Endothelial cell of umbilical vein (primary cell): ENCODE results near the gene MAST4. TPM values are rescaled to one million over a fixed set of nuclear protein-coding genes. Genes with fewer than 3 reads are reported as not detected.

Source experiments
- BruUV-seq: library from RNA; stranded (reverse); fragments of 400-500 nt; replicated peaks from 2 replicates; lab custom pipeline; 2021; lab: Mats Ljungman, UMichigan
- CTCF ChIA-PET: fragments of 300-600, 350-600 bp; sonication (Branson Sonifier 250); formaldehyde crosslinking; loops from one replicate; lab custom pipeline; 2021; ENCODE audit warnings: antibody characterized with exemption, inconsistent platforms; lab: Charles Lee
- POLR2A ChIA-PET: fragments of 300-600, 350-600 bp; sonication (Branson Sonifier 250); formaldehyde crosslinking; loops from one replicate; lab custom pipeline; 2021; ENCODE audit warnings: antibody characterized with exemption, inconsistent platforms; lab: Charles Lee
- DNase-seq: peaks from one replicate; pipeline ENCODE4 v3.0.0-alpha.2; 2011; ENCODE audit warnings: low read depth, low spot score
- FAIRE-seq: peaks from 2 replicates; lab custom pipeline; 2011; peaks lifted over from hg19 to GRCh38; lab: Jason Lieb, UNC
- H2AFZ ChIP-seq: 2 replicates; pipeline ENCODE4 v1.6.0; 2012; ENCODE audit warnings: low read depth, low read length, control low read depth, inconsistent platforms
- H3K27ac ChIP-seq: 2 replicates; pipeline ENCODE4 v1.5.1; 2011; ENCODE audit warnings: low read depth, mild to moderate bottlenecking, control low read depth, low read length, moderate library complexity; ENCODE audit not compliant: insufficient read depth
- H3K27me3 ChIP-seq, 2 experiments: 2 replicates each; pipeline versions ENCODE4 v1.6.0 to v1.6.1; 2011; ENCODE audit warnings: low read length in 2 of 2, mixed read lengths in 1 of 2; ENCODE audit not compliant: control insufficient read depth in 2 of 2, insufficient read depth in 2 of 2
- H3K36me3 ChIP-seq, 2 experiments: 2 replicates in 1 of 2; 3 replicates in 1 of 2; pipeline ENCODE4 v1.5.1; 2011; ENCODE audit warnings: low read length in 2 of 2, mild to moderate bottlenecking in 1 of 2, moderate library complexity in 1 of 2; ENCODE audit not compliant: control insufficient read depth in 2 of 2, insufficient read depth in 2 of 2; ENCODE audit errors: extremely low read depth in 1 of 2
- H3K4me1 ChIP-seq: 3 replicates; pipeline ENCODE4 v1.5.1; 2011; ENCODE audit warnings: mild to moderate bottlenecking, low read length; ENCODE audit not compliant: control insufficient read depth, insufficient read depth; ENCODE audit errors: extremely low read depth
- H3K4me2 ChIP-seq: 2 replicates; pipeline ENCODE4 v1.6.1; 2011; ENCODE audit warnings: low read length, control low read depth, mixed read lengths; ENCODE audit not compliant: insufficient read depth
- H3K4me3 ChIP-seq, 3 experiments: fragments of 200-600 bp in 1 of 3; sonication (generic), shearing (Covaris generic) in 1 of 3; replicated peaks in 1 of 3; 2 replicates each; pipeline ENCODE4 v1.5.1; 2011 to 2016; ENCODE audit warnings: control low read depth in 3 of 3, low read length in 3 of 3, mild to moderate bottlenecking in 2 of 3, inconsistent platforms in 1 of 3, low read depth in 1 of 3, moderate library complexity in 1 of 3; ENCODE audit not compliant: insufficient read depth in 1 of 3
- H3K79me2 ChIP-seq: 2 replicates; pipeline ENCODE4 v1.6.0; 2012; ENCODE audit warnings: low read length, inconsistent platforms; ENCODE audit not compliant: control insufficient read depth, insufficient read depth
- H3K9ac ChIP-seq: replicated peaks from 2 replicates; pipeline ENCODE3; 2011; ENCODE audit warnings: low read length, control low read depth; ENCODE audit not compliant: insufficient read depth; ENCODE audit errors: extremely low read depth
- H3K9me1 ChIP-seq: replicated peaks from 3 replicates; pipeline ENCODE4 v1.6.0; 2011; ENCODE audit warnings: mild to moderate bottlenecking, low read length; ENCODE audit not compliant: control insufficient read depth, insufficient read depth; ENCODE audit errors: extremely low read depth
- H3K9me3 ChIP-seq: replicated peaks from 2 replicates; pipeline ENCODE4 v1.5.1; 2012; ENCODE audit warnings: low read length, inconsistent platforms; ENCODE audit not compliant: control insufficient read depth, insufficient read depth
- H4K20me1 ChIP-seq: replicated peaks from 2 replicates; pipeline ENCODE3; 2011; ENCODE audit warnings: mild to moderate bottlenecking, low read length; ENCODE audit not compliant: control insufficient read depth, insufficient read depth; ENCODE audit errors: extremely low read depth
- CTCF ChIP-seq, 2 donors: IDR thresholded peaks; 1 replicate in 1 of 2; 2 replicates in 1 of 2; pipeline ENCODE4 v1.5.1; 2011; ENCODE audit warnings: low read length in 2 of 2, mild to moderate bottlenecking in 2 of 2, moderate library complexity in 2 of 2, control low read depth in 1 of 2, inconsistent platforms in 1 of 2, low read depth in 1 of 2; ENCODE audit not compliant: insufficient read depth in 1 of 2; ENCODE audit errors: extremely low read depth in 1 of 2
- EZH2 ChIP-seq: IDR thresholded peaks from 2 replicates; pipeline ENCODE4 v1.6.1; 2012; ENCODE audit warnings: borderline replicate concordance, low read depth, mild to moderate bottlenecking, moderate library complexity, low read length, inconsistent platforms; ENCODE audit not compliant: severe bottlenecking
- FOS ChIP-seq: IDR thresholded peaks from 2 replicates; pipeline ENCODE4 v1.6.1; 2011; ENCODE audit warnings: mild to moderate bottlenecking, low read length, moderate library complexity, borderline replicate concordance; ENCODE audit not compliant: insufficient read depth
- GATA2 ChIP-seq: IDR thresholded peaks from 2 replicates; pipeline ENCODE4 v1.7.0; 2011; ENCODE audit warnings: low read depth, mild to moderate bottlenecking, moderate library complexity, mixed read lengths, low read length; ENCODE audit not compliant: insufficient read length, insufficient read depth
- JUN ChIP-seq: IDR thresholded peaks from 2 replicates; pipeline ENCODE4 v1.6.1; 2011; ENCODE audit warnings: borderline replicate concordance, low read depth; ENCODE audit not compliant: insufficient read length, insufficient read depth
- MAX ChIP-seq: IDR thresholded peaks from 2 replicates; pipeline ENCODE4 v1.6.1; 2011; ENCODE audit not compliant: insufficient read depth, insufficient read length
- MYC ChIP-seq: IDR thresholded peaks from one replicate; pipeline ENCODE4 v1.6.1; 2011; ENCODE audit warnings: mild to moderate bottlenecking, low read depth, low read length
- POLR2A ChIP-seq: IDR thresholded peaks from 2 replicates; pipeline ENCODE4 v1.6.1; 2012; ENCODE audit warnings: low read depth, mild to moderate bottlenecking, control low read depth, low read length
- POLR2AphosphoS5 ChIP-seq: IDR thresholded peaks from 2 replicates; pipeline ENCODE4 v1.6.1; 2012; ENCODE audit warnings: low read depth, mild to moderate bottlenecking, control low read depth, low read length, moderate library complexity; ENCODE audit not compliant: insufficient read depth
- dilution Hi-C: fragments of 300-500 bp; cut with MboI; formaldehyde crosslinking; loops from one replicate; pipeline ENCODE4 v1.15.0; 2019; ENCODE audit warnings: low sequenced_read_pairs; ENCODE audit not compliant: extremely low pct_ligation_motif_present
- intact Hi-C: fragments of 100-400 bp; cut with micrococcal nuclease; formaldehyde crosslinking; loops from one replicate; pipeline ENCODE4 v1.10.0; 2022
- polyA plus RNA-seq, 4 experiments: library from polyadenylated mRNA; depleted of rRNA in 3 of 4; stranded (reverse) in 3 of 4; unstranded in 1 of 4; fragments of >200 nt; gene quantifications; 2 replicates each; pipeline versions ENCODE4 v1.2.1 to v1.2.3, GENCODE V29; 2011 to 2012; ENCODE audit warnings: missing spikeins in 1 of 4
- total RNA-seq: library from RNA; stranded (reverse); gene quantifications from 2 replicates; pipeline ENCODE4 v1.2.3, GENCODE V29; 2021

The MAST4 gene
- total and polyA plus RNA-seq, 2 donors (not counting 3 experiments of a cell fraction or from before 2014, with no cell fraction given) = 40.2 to 116 TPM

- no peak for FAIRE-seq
- no TSS peak for BruUV-seq
- intact Hi-C loops = no loop called here
These were observed 79.2 kb downstream of the MAST4 start for GRCh38 chr5:66675406-66675805.

More at GRCh38 chr5:66675406-66675805, 79.2 kb downstream of the MAST4 start:
- Histone ChIP-seq H3K27ac (no peak overlapping the region), H3K79me2 (no peaks in the 10 kb centered on the region), H3K4me1 (no peaks in the 10 kb centered on the region), H3K4me3 (no peak overlapping the region), H3K27me3 (peaks cover 2 to 7% of the 10 kb centered on the region in 2 experiments), H3K36me3 (no peaks in the 10 kb centered on the region), H3K9me1 (no peaks in the 10 kb centered on the region), H4K20me1 (no peaks in the 10 kb centered on the region), H2AFZ (no peak overlapping the region), H3K9ac (no peak overlapping the region), H3K9me3 (no peaks in the 10 kb centered on the region), H3K4me2 (no peak overlapping the region)
- CTCF ChIA-PET = no interaction called here
- dilution Hi-C loops = no loop called here
- DNase-seq = no peak
- TF ChIP-seq MAX = no peak
- no peak for TF ChIP-seq CTCF (IDR thresholded peaks at IDR 0.05; ENCODE audit: extremely low read depth in 1 of 2, insufficient read depth in 1 of 2, low read depth in 1 of 2, low read length in 2 of 2)
- no peak for TF ChIP-seq GATA2
- no peak for TF ChIP-seq POLR2AphosphoS5
- TF ChIP-seq POLR2A = no peak
- TF ChIP-seq JUN = no peak
- no peak for TF ChIP-seq FOS
- TF ChIP-seq EZH2 = no peak
- no peak for TF ChIP-seq MYC
- POLR2A ChIA-PET = no interaction called here
